ENCODE results near the gene C15orf39.

Gene C15orf39

GRCh38 chr15:75197062-75197630 lies 4.5 kb upstream of the C15orf39 start:
- no peak for DNase-seq

DNA sequence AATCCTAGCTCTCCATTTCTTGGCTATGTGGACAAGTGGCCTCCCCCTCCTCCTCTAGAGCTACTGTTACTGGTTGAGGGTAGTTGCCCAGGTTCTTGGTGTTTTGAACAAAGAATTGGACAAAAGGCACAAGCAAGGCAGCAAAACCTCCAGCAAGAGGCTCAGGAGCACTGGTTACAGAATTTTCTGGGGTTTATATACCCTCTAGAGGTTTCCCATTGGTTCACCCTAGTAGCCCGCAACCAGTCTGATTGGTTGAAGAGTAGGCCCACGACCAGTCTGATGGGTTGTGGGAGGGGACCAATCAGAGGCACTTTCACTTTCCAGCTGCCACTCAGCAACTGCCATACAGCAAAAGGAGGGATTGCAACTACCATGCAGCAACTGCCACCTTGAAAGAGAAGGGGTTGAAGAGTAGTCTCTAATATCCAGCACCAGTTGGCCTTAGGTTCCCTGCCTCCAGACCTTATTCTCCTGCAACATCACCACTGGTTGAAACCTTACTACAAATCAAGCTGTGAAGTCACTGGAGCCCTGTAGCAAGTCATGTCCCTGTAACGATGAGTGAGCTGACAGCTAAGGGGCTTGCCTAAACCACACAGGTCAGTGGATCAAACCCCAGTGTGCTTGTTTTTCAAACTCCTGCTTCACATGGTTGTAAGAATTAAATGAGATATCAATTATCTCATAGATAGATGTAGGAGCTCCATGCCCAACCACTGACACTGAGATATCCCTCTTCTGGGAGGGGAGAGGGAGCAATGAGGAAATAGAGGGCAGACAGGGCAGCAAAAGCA lies 2.9 kb upstream of the C15orf39 start:
- peak; percentile 53 for DNase-seq

DNA sequence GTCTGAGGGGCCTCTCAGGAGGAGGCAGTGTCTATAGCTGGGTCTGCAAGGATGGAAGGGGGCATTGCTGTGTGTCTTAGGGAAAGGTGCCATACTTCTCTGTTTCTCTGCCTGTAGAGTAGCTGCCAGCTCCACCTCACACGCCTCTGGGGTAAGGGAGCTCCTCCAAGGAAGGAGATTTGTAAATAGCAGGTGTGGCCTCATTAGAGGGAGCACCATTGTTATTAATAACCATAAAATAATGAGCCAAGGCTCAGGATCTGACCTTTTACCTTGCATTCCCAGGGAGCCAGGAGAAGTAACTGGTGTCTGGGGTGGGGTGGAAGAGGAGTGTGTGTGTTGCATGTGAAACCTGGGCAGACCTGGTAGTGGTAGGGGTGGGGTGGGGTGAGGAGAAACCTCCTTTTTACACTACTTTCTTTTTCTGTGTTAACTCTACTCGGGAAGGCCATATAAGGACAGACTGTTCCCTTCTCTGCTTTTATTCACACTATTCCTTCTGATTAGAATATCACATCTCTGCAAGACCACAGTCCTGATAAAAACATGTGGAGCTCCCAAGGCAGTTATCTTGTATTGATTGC lies 2.2 kb upstream of the C15orf39 start:
- DNase-seq, result no peak

GRCh38 chr15:75200391-75200764 lies 1.3 kb upstream of the C15orf39 start:
- DNase-seq, result no peak

- DNase-seq, result no peak
Measured at GRCh38 chr15:75200765-75201615, 692 bp upstream of the C15orf39 start.

DNA sequence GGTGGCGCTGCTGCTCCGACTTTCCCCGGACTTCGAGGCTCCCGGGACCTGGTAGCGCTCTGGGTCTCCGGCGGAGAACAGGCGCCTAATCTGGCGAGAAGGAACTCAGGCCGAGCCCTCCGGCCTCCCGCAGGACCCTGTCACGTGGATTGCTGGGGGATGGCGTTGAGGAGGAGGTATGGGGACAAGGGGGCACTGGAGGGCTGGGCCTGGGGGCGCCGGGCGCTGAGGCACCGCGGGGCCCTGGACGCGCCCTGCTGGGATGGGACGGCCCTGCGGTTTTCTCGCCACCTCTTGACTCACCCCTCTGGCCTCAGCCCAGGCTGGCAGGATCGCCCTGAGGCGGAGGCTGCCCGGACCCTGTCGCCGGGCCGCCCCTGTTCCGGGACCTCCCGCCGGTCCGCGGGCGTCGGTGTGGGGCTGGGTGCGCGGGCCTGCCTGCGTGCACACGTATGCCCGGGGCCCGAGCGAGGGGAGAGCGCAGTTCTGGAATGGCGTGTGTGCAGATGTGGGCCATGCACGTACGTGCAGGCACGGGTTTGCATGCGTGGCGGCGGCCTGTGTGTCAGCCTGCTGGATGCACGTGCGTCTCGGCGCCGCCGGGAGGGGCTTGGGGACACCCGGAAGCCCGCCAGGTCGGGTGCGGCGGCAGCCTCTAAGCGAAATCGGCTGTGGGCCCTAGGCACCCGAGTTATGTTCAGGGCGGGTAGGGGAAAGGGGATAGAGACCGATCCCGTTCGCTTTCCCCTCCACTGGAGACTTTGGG lies 752 bp downstream of the C15orf39 start:
- DNase-seq, result peak; percentile 80

- peak; percentile 26 for DNase-seq
Measured at GRCh38 chr15:75203017-75203907, 1.6 kb downstream of the C15orf39 start.

- DNase-seq, result no peak
Measured at GRCh38 chr15:75203908-75204263, 2.2 kb downstream of the C15orf39 start.

GRCh38 chr15:75204340-75205063 lies 2.8 kb downstream of the C15orf39 start:
- DNase-seq, result peak; percentile 90

GRCh38 chr15:75205064-75205395 lies 3.3 kb downstream of the C15orf39 start:
- DNase-seq, result no peak

- DNase-seq, result no peak
Measured at GRCh38 chr15:75206006-75206405, 4.3 kb downstream of the C15orf39 start.

DNA sequence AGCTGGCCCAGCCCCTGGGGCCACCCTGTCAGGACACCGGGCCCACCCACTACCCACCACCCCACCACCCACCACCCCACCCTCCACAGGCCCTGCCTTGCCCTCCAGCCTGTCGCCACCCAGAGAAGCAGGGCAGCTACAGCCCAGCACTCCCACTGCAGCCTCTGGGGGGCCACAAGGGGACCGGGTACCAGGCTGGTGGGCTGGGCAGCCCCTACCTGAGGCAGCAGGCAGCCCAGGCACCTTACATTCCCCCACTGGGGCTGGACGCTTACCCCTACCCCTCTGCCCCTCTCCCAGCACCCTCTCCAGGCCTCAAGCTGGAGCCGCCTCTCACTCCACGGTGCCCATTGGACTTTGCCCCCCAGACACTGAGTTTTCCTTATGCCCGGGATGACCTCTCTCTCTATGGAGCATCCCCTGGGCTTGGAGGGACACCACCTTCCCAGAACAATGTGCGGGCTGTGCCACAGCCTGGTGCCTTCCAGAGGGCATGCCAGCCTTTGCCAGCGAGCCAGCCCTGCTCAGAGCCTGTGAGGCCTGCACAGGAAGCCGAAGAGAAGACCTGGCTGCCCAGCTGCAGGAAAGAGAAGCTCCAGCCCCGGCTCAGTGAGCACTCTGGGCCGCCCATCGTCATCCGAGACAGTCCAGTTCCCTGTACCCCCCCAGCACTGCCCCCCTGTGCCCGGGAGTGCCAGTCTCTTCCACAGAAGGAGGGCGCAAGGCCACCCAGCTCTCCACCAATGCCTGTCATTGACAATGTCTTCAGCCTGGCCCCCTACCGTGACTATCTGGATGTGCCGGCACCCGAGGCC lies 5.3 kb downstream of the C15orf39 start:
- no peak for DNase-seq

GRCh38 chr15:75207618-75208500 lies 6.2 kb downstream of the C15orf39 start:
- DNase-seq, result no peak

DNA sequence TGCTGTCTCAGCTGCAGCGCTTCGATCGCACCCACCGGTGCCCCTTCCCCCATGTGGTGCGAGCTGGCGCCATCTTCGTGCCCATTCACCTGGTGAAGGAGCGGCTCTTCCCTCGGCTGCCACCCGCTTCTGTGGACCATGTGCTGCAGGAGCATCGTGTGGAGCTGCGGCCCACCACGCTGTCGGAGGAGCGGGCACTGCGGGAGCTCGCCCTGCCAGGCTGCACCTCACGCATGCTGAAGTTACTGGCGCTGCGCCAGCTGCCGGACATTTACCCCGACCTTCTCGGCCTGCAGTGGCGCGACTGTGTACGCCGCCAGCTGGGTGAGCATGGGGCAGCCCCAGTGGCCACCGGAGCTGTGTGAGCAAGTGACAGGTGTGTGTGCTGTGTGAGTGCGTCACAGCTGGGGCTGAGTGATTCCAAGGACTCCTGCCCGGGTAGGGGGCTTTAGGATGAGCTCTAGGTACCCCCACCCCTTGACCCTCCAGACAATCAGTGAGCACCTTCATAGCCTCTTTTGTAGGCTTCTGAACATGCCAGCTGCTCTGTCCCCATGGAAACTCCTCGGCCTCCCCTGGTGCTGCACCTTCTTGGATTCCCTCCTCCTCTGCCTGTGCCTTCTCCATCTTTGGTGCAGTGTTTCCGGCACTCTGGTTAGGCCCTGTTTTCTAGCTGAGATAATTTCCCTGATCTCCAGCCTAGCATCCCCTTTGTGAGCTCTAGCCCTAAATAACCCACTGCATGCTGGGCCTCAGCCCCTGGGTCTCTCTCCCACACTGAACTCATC lies 7.0 kb downstream of the C15orf39 start:
- no peak for DNase-seq

GRCh38 chr15:75209289-75209676 lies 7.6 kb downstream of the C15orf39 start:
- no peak for DNase-seq

DNA sequence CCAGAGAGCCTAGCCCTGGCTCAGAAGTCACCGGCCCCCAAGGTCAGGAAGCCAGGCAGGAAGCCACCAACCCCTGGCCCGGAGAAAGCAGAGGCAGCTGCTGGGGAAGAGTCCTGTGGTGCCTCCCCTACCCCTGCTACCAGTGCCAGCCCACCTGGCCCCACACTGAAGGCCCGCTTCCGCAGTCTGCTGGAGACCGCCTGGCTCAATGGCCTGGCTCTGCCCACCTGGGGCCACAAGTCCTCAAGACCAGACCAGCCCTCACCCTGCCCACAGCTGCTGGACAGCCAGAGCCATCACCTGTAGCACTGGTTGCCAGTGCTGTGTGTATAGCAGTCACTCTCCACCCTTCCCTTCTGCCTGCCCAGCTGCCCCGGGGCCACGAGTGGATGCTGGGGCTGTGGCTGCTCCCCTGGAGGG lies 9.1 kb downstream of the C15orf39 start:
- no peak for DNase-seq

GRCh38 chr15:75211436-75212199 lies 9.9 kb downstream of the C15orf39 start:
- no peak for DNase-seq

Measured in fibroblast of skin of back (primary cell).